Hepatocyte (in vitro differentiated cells): ENCODE data around the gene MID1.

Experiments used
- EZH2 ChIP-seq: fragments of 200-600 bp; sonication (generic); IDR thresholded peaks from 2 replicates; pipeline ENCODE4 v1.6.1; 2016; ENCODE audit warnings: antibody characterized with exemption, mild to moderate bottlenecking, borderline replicate concordance
- EZH2phosphoT487 ChIP-seq: fragments of 200-600 bp; sonication (generic); IDR thresholded peaks from one replicate; pipeline ENCODE4 v1.6.1; 2018; ENCODE audit warnings: antibody characterized with exemption, mild to moderate bottlenecking, low read depth, moderate library complexity; ENCODE audit not compliant: unreplicated experiment, severe bottlenecking
- TF ChIP-seq, protein P1 (sequence below): fragments of 200-600 bp; sonication (generic); IDR thresholded peaks from 2 replicates; pipeline ENCODE4 v1.5.1; 2016; ENCODE audit warnings: antibody characterized with exemption, mild to moderate bottlenecking; ENCODE audit not compliant: poor library complexity

DNA sequence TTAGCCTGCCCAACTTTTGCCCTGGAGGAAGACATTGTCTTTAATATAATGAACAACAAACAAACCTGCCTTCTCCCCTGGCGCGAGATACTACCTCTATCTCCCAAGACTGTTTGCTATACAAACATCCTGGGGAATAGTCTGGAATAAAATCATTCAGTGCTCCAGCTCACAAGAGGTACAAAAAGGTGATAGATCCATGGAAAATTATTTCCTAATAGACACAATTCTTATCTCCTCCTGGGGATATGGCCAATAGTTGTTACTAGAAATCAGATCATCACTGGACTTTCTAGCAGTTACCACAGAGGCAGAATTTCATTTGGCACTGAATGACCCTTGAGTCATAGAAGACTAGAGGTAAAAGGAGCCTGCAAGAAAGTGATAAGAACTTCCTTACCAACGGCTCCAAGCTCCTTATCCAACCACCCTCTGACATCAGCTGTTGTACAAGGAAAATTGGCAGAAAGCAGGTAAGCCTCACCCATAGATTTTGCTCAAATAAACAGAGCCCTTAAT, 38.1 kb downstream of the MID1 start:
- TF ChIP-seq, protein P1, sequence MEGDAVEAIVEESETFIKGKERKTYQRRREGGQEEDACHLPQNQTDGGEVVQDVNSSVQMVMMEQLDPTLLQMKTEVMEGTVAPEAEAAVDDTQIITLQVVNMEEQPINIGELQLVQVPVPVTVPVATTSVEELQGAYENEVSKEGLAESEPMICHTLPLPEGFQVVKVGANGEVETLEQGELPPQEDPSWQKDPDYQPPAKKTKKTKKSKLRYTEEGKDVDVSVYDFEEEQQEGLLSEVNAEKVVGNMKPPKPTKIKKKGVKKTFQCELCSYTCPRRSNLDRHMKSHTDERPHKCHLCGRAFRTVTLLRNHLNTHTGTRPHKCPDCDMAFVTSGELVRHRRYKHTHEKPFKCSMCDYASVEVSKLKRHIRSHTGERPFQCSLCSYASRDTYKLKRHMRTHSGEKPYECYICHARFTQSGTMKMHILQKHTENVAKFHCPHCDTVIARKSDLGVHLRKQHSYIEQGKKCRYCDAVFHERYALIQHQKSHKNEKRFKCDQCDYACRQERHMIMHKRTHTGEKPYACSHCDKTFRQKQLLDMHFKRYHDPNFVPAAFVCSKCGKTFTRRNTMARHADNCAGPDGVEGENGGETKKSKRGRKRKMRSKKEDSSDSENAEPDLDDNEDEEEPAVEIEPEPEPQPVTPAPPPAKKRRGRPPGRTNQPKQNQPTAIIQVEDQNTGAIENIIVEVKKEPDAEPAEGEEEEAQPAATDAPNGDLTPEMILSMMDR, result no peak
- no peak for TF ChIP-seq EZH2
- TF ChIP-seq EZH2phosphoT487, result no peak
